GM10248 (cell line): Measurements from ENCODE around the gene HESX1.
A peak's percentile ranks its signal among the peaks of the same experiment; 100 is the strongest.

Experiments used
- CTCF ChIA-PET: fragments of 300-600 bp; sonication (Branson Sonifier 250); formaldehyde crosslinking; extraction: SDS; loops from one replicate; lab custom pipeline; 2021; ENCODE audit warnings: antibody characterized with exemption; lab: Yijun Ruan, JAX
- POLR2A ChIA-PET: fragments of 350-650 bp; sonication (Branson Sonifier 250); formaldehyde crosslinking; extraction: SDS; loops from one replicate; lab custom pipeline; 2020; ENCODE audit warnings: antibody characterized with exemption; lab: Yijun Ruan, JAX
- DNase-seq: peaks from one replicate; pipeline ENCODE4 v3.0.0; 2012; ENCODE audit errors: extremely low spot score
- TF ChIP-seq, protein P1 (sequence below): IDR thresholded peaks from 2 replicates; pipeline ENCODE4 v1.5.1; 2012; ENCODE audit warnings: mild to moderate bottlenecking, low read depth; ENCODE audit errors: extremely low read depth, missing control alignments, control extremely low read depth

The HESX1 gene

DNA sequence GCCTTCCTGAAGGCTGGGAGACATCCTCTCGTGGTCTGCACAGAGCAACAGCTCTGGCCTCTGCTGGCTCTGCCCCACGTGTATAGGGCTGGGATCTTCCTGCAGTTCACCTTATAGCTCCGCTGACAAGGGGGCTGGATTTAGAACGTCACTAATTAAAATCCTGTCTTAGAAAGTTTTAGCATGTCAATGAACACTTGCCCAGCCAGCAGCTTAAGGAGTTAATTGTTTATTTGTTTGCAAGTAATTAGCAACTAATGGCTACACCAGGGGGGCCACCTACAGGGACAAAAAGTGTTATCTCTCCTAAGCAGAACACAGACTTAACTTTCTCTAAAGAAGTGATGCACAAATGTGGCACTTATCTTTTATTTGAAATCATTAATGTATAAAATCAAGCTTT, at the start of gene HESX1:
HESX1 (minus strand) TSS at position 84 of the 403 bp plus-strand sequence; CDS start at position 24, 60 bp downstream.
- ChIA-PET CTCF (interaction anchor here (1.0 to 2.1 kb wide), 4 partner anchors 10 to 198 kb away, joined by 3 to 5 read pairs (median 4); partner anchors contain the start of gene APPL1), POLR2A (no interaction called here)
- TF ChIP-seq, protein P1, sequence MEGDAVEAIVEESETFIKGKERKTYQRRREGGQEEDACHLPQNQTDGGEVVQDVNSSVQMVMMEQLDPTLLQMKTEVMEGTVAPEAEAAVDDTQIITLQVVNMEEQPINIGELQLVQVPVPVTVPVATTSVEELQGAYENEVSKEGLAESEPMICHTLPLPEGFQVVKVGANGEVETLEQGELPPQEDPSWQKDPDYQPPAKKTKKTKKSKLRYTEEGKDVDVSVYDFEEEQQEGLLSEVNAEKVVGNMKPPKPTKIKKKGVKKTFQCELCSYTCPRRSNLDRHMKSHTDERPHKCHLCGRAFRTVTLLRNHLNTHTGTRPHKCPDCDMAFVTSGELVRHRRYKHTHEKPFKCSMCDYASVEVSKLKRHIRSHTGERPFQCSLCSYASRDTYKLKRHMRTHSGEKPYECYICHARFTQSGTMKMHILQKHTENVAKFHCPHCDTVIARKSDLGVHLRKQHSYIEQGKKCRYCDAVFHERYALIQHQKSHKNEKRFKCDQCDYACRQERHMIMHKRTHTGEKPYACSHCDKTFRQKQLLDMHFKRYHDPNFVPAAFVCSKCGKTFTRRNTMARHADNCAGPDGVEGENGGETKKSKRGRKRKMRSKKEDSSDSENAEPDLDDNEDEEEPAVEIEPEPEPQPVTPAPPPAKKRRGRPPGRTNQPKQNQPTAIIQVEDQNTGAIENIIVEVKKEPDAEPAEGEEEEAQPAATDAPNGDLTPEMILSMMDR, result no peak
- DNase-seq, result no peak

DNA sequence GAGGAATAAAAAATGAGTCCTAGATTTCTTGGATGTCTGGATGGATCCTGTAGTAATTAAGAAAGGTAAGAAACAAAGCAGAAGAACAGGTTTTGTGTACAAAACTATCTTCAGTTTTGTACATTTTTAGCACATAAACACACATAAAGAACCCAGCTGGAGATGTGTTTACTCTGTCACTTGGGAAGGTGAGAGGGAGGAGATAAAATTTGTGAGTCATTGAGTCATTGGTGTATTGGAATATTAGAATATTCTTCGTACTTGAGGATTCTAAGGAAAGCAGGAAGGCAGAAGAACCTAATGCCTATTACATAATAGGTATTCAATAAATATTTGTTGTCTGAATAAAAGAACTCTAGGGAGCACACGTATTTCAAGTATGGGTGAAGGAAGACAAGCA, 45.2 kb upstream of the HESX1 start:
- TF ChIP-seq, protein P1, result no peak
- POLR2A ChIA-PET, result no interaction called here
- CTCF ChIA-PET, result interaction anchor here (1.0 to 1.4 kb wide), 2 partner anchors 17 to 26 kb away, joined by 4 to 5 read pairs; partner anchors contain the start of gene APPL1
- no peak for DNase-seq

DNA sequence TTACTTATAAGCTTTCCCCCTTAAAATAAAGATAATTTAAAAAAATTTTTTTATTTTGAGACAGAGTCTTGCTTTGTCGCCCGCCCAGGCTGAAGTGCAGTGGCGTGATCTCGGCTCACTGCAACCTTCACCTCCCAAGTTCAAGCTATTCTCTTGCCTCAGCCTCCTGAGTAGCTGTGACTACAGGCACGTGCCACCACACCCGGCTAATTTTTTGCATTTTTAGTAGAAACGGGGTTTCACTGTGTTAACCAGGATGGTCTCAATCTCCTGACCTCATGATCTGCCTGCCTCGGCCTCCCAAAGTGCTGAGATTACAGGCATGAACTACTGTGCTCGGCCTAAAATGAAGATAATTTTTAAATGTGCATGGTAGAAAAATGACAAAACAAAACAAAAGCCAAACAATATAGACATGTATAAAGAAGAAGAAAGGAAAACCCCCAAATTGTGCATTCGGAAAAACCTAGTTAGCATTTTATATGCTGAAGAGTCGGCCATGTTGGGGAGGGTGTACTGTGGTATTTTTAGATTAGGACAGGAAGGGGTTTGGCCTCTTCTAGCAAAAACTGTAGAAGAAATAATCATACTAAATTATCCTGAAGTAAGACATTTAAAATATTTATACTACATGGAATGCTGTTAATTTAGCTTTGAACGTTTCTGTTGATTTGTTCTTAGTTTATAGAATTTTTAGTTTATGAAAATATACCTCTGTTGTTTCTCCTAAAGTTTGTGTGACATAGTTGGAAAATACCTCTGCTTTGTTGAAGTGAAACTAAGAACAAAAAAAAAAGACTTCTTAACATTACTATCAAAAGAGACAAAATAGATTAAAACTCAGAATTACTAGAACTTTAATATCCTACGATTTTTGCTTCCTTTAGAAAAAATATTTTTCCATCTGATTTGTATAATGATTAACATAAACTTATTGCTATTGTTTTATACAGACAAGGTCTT, 35.1 kb upstream of the HESX1 start:
- ChIA-PET CTCF (interaction anchor here (1.1 to 2.4 kb wide), 4 partner anchors 12 to 56 kb away, joined by 3 to 11 read pairs (median 6); no protein-coding TSS in a partner anchor), POLR2A (no interaction called here)
- peak; percentile 42 for DNase-seq
- TF ChIP-seq, protein P1, result no peak

DNA sequence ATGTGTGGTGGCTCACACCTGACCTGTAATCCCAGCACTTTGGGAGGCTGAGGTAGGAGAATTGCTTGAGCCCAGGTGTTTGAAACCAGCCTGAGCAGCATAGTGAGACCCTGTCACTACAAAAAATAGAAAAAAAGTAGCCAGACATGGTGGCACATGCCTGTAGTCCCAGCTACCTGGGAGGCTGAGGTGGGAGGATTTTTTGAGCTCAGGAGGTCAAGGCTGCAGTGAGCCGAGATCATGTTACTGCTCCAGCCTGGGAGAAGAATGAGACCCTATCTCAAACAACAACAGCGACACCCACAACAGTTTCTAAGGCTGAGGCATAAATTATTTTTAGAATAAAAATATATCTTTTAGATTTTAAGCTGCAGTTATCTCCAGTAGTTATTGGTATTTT, 34.0 kb upstream of the HESX1 start:
- TF ChIP-seq, protein P1, result no peak
- ChIA-PET POLR2A (no interaction called here), CTCF (interaction anchor here (1.1 to 2.4 kb wide), 4 partner anchors 10 to 55 kb away, joined by 3 to 11 read pairs (median 6); no protein-coding TSS in a partner anchor)
- no peak for DNase-seq

DNA sequence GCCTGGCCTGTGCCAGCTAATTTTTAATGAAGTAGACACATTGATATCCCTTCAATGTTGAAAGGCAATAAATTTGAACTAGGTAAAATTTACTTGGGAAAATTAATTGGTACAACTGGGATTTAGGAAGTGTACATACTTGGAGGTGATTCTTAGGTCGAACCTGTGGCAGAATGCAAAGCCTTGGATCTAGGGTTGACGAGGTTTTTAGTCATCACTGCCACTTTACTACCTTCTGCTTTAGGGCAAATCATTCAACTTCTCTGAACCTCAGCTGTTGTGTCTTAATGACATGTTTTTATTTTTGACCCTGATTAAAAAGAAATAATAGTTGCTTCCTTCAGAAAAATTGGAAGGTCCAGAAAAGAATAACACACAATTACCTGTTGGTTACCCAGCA, 30.2 kb upstream of the HESX1 start:
- no peak for DNase-seq
- CTCF ChIA-PET, result no interaction called here
- POLR2A ChIA-PET, result no interaction called here
- TF ChIP-seq, protein P1, result no peak

DNA sequence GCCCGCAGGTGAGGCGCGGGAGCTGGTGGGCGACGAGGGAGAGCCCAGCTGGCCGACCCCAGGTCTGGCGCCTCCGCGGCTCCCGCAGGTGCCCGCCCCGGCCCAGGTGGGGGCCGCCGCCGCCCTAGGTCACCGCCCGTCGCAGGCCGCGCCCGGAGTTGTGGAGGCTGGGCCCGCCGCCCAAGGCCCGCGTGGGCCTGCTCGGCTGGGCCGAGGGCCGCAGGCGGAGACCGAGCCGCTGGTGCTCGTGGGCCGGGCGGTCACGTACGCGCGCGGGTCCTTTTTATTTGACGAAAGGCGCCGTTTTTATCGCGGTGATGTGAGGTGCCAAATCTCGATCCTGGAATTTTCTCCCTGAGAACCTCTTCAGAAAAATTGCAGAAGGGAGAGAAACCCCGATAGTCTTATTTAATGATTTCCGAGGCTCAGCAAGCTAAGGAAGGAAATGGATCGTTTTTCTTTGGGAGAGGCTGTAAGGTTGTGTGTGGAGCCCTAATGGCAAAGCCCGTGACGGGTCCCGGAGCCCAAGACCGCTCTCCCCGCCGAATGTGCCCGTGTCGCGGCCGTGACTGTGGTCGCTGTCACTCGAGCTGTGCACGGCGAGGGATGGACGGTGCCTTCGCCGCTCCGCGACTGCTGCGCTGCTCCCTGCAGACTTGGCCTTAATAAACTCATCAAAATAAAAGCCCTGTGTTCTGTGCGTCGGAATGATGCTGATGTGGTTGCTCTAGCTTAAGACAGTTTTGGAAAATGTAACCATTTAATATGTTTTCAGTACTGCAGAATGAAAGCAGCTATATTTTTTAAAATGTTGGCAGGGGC, 28.4 kb upstream of the HESX1 start:
- POLR2A ChIA-PET, result no interaction called here
- CTCF ChIA-PET, result interaction anchor here (1.0 to 1.9 kb wide), 5 partner anchors 10 to 170 kb away, joined by 3 to 5 read pairs (median 5); partner anchors contain the start of gene HESX1
- TF ChIP-seq, protein P1, result no peak
- peak; percentile 42 for DNase-seq
